Measurements from ENCODE around the gene FNDC8. TPM values are rescaled to one million over a fixed set of nuclear protein-coding genes. Genes with fewer than 3 reads are reported as not detected.

The FNDC8 gene
- total RNA-seq, 3 donors from 2014 or later (not counting 1 experiment from before 2014, with no cell fraction given): not detected

- Histone ChIP-seq H3K27me3 (ENCODE audit: control insufficient read depth, insufficient read depth, low read length) (no peaks in the 10 kb centered on the region), H3K27ac (ENCODE audit: low read length) (peak within 1 kb of the TSS; percentile 11), H3K9me3 (ENCODE audit: control insufficient read depth, insufficient read depth, low read length) (no peaks in the 10 kb centered on the region), H3K36me3 (ENCODE audit: control insufficient read depth, insufficient read depth, low read length) (peaks cover 28% of the 10 kb centered on the region), H3K4me3 (ENCODE audit: low read length) (peak within 1 kb of the TSS; percentile 81), H3K4me1 (ENCODE audit: control insufficient read depth, insufficient read depth, low read length) (peaks cover 16% of the 10 kb centered on the region)
- Mint-ChIP-seq H3K4me3 (peak within 1 kb of the TSS; percentile 84), H3K27ac (peak within 1 kb of the TSS; percentile 29 to 58), H3K36me3 (no peaks in the 10 kb centered on the region), H3K27me3 (ENCODE audit: low read depth in 2 of 2) (no peaks in the 10 kb centered on the region), H3K9me3 (no peaks in the 10 kb centered on the region), H3K4me1 (peaks cover 4 to 6% of the 10 kb centered on the region in 2 donors)
- ATAC-seq (peak; percentile 97 to 99 (median 97)), DNase-seq (peak; percentile 83 to 92)
- under 1% methylated on average over 65 of the region's 65 CpGs for WGBS (ENCODE audit: insufficient coverage)
- intact Hi-C loops (cut with micrococcal nuclease): no loop called here
- peak; percentile 97 for TF ChIP-seq CTCF (IDR thresholded peaks at IDR 0.05)
Measured at GRCh38 chr17:35141681-35142466, 20.5 kb downstream of the FNDC8 start, which contains the start of gene NLE1. TSS of gene NLE1 (minus strand) at chr17:35142303. CDS start at chr17:35142275, 28 bp downstream.

- intact Hi-C loops (cut with micrococcal nuclease): no loop called here
- Histone ChIP-seq H3K27ac (ENCODE audit: low read length) (no peak overlapping the region), H3K36me3 (ENCODE audit: control insufficient read depth, insufficient read depth, low read length) (peaks cover 23% of the 10 kb centered on the region), H3K4me3 (ENCODE audit: low read length) (no peak overlapping the region), H3K4me1 (ENCODE audit: control insufficient read depth, insufficient read depth, low read length) (peaks cover 16% of the 10 kb centered on the region), H3K27me3 (ENCODE audit: control insufficient read depth, insufficient read depth, low read length) (no peaks in the 10 kb centered on the region), H3K9me3 (ENCODE audit: control insufficient read depth, insufficient read depth, low read length) (no peaks in the 10 kb centered on the region)
- Mint-ChIP-seq H3K27ac (peak overlapping the region; percentile 29 to 58), H3K4me1 (peaks cover 4 to 6% of the 10 kb centered on the region in 2 donors), H3K9me3 (no peaks in the 10 kb centered on the region), H3K36me3 (no peaks in the 10 kb centered on the region), H3K27me3 (ENCODE audit: low read depth in 2 of 2) (no peaks in the 10 kb centered on the region), H3K4me3 (peak overlapping the region; percentile 84)
- ATAC-seq: no peak
- TF ChIP-seq CTCF (IDR thresholded peaks at IDR 0.05): peak; percentile 23
- WGBS (ENCODE audit: insufficient coverage): 71% methylated on average over 8 of the region's 8 CpGs
- DNase-seq: no peak
Measured at GRCh38 chr17:35142467-35142796, 21.0 kb downstream of the FNDC8 start.

GRCh38 chr17:35144840-35145239 lies 23.4 kb downstream of the FNDC8 start:
- no peaks in the 10 kb centered on the region for H3K36me3 Mint-ChIP-seq
- no peak overlapping the region for H3K4me3 Mint-ChIP-seq
- WGBS (ENCODE audit: insufficient coverage): 95% methylated on average over 4 of the region's 4 CpGs
- no peak for ATAC-seq
- Histone ChIP-seq H3K4me3 (ENCODE audit: low read length) (no peak overlapping the region), H3K27me3 (ENCODE audit: control insufficient read depth, insufficient read depth, low read length) (no peaks in the 10 kb centered on the region), H3K27ac (ENCODE audit: low read length) (no peak overlapping the region), H3K4me1 (ENCODE audit: control insufficient read depth, insufficient read depth, low read length) (peaks cover 16% of the 10 kb centered on the region), H3K36me3 (ENCODE audit: control insufficient read depth, insufficient read depth, low read length) (peaks cover 2% of the 10 kb centered on the region), H3K9me3 (ENCODE audit: control insufficient read depth, insufficient read depth, low read length) (no peaks in the 10 kb centered on the region)
- peaks cover 4 to 6% of the 10 kb centered on the region in 2 donors for H3K4me1 Mint-ChIP-seq
- TF ChIP-seq CTCF (IDR thresholded peaks at IDR 0.05): no peak
- no peak for DNase-seq
- intact Hi-C loops (cut with micrococcal nuclease): no loop called here
- H3K27me3 Mint-ChIP-seq (ENCODE audit: low read depth in 2 of 2): no peaks in the 10 kb centered on the region
- no peak overlapping the region for H3K27ac Mint-ChIP-seq
- H3K9me3 Mint-ChIP-seq: no peaks in the 10 kb centered on the region
